HG03342 (cell line): Measurements from ENCODE around the gene KPNA1.
"Not testable (repeated sequence)": the region's sequence is repeated elsewhere in the genome, so short reads cannot be mapped to it uniquely, and the experiment has no call there.

Experiments
- ATAC-seq: cut with Tn5 transposase; IDR thresholded peaks from one replicate; pipeline ENCODE4 v1.9.1; 2021; ENCODE audit warnings: mild to moderate bottlenecking, moderate library complexity; ENCODE audit not compliant: unreplicated experiment

KPNA1 gene

DNA sequence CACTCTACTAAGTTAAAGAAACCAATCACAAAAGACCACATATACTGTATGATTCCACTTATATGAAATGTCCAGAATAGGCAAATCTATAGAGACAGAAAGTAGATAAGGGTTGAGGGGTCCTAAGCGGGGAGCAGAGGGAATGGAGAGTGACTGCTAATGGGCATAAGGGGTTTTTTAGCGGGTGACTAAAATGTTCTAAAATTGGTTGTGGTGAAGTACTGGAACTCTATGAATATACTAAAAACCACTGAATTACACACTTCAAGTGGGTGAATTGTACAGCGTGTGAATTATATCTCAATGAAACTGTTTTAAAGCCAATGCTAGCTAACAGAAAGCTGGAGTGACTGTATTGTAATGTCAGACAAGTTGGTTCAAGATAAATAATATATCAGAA, 33.3 kb downstream of the KPNA1 start:
- ATAC-seq, result no peak

DNA sequence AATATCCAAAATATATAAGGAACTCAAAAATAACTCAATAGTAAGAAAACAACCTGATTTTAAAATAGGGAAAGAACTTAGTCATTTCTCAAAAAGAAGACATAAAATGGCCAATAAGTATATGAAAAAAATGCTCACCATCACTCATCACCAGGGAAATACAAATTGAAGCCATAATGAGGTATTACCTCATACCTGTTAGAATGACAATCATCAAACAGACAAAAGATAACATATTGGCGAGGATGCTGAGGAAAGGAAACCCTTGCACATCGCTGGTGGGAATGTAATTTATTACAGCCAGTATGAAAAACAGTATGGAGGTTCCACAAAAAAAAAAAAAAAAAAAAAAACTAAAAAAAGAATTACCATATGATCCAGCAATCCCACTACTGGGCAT, 38.2 kb downstream of the KPNA1 start:
- no peak for ATAC-seq

DNA sequence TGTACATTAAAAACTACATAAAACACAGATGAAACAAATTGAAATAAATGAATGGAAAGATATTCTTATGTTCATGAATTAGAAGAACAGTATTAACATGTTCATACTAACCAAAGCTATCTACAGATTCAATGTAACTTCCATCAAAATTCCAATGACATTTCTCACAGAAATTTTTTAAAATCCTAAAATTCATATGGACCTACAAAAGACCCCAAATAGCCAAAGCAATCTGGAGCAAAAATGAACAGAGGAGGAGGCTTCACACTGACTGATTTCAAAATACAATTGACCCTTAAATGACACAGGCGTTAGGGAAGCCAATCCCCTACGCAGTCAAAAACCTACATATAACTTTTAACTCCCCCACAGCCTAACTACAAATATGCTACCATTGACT, 39.4 kb downstream of the KPNA1 start:
- ATAC-seq, result no peak

DNA sequence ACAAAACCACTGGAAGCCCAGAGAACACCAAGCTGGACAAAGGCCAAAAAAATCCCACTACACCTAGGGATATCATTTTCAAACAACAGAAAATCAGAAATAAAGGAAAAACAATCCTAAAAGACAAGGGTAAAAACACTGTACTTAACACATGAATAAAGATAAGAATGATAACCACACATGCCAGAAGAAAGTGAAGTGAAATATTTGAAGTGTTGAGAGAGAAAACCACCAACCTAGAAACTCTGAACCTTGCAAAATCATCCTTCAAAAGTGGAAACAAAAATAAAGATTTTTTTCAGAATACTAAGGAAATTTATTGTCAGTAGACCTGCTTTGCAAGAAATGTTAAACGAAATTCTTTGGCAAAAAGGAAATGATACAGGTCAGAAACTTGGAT, 45.1 kb downstream of the KPNA1 start:
- no peak for ATAC-seq

DNA sequence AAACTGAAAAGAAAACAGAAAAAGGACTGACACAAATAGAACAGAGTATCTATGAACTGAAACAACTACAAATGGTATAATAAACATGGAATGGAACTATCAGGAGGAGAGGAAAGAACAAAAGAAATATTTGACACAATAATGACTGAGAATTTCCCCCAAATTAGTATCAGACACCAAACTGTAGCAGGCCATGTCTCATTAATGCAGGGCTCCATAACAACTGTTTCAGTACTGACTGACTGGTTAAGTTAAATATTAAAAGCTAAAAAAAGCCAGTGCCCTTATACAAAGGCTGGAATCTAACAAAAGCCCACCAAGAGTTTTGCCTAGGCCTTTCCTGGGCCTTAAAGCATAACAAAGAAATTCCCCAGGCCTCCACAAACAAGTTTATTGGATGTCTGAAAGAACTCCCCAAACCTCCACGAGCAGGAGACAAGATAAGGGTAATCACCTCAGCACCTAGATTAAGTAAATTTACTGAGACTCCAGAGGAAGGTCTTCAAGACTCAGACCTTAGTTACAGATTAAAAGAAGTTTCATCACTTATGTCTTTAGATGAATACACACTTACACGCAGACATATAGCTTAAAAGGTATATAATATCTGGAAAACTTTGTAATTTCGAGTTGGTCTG, 45.7 kb downstream of the KPNA1 start:
- no peak for ATAC-seq

DNA sequence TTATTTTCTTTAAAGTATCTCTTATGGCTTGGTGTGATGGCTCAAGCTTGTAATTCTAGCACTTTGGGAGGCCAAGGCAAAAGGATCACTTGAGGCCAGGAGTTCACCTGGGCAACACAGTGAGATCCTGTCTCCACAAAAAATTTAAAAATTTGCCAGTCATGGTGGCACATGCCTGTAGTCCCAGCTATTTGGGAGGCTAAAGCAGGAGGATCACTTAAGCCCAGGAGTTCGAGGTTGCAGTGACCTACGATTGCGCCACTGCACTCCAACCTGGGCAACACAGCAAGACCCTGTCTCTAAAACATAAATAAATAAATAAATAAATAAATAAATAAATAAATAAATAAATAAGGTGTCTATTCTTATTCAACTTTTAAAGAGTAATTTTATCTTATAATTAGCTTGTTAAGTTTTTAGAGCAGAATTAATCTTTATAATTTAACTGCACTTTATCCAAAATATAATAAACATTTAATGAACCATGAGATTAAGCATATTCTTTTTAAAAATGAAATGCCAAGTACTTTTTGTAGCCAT, 48.0 kb downstream of the KPNA1 start:
- ATAC-seq, result no peak

DNA sequence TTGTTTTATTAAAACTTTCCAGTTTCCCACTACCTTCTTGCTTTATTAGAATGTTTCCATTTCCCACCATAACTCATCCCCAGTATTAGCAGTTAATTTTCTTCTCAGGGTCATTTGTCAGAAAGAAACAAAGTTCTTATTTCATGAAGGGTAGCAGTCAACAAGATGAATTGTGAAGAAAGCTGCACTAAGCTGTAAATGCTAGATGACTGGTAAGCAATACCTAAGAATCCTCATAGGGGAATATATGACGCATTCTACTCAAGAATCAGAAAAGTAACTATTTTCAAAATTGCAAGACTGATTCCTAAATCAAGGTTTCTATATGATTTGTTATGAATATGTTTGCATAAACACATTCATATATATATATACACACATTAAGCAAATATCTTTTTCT, 50.1 kb downstream of the KPNA1 start:
- ATAC-seq, result no peak

DNA sequence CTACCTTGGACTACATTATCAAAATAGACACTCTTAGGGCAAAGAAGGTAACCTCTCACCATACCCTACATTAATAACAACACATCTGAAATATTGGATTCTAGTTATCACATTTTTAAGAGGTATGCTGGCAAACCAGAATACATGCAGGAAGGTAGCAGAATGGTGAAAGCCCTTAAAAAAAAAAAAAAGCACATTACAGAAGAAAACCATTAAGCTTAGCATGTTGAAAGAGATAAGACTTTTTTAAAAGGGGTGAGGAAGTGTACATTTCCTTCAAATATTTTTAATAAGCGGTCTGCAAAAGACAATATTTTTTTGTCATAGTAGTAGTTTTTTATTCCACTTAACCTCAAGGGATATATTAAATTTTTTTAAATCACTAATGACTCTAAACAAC, 52.3 kb downstream of the KPNA1 start:
- ATAC-seq, result no peak

DNA sequence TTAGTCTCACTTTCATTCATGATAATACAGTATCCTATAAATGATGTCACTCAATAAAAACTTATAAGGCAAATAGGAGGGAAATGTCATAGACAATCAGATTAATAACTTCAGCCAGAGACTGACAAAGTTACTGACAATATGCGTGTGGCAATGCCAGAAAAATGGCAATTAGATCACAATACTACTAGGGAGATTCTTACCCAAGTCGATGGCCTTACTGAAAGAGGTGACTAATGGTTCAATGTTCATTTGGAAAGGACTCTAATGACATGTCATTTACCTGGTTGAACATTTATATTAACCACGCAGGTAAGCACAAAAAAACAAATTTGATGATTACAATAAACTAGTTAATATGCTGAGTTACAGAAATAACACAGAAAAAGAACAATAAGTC, 52.9 kb downstream of the KPNA1 start:
- ATAC-seq, result no peak

DNA sequence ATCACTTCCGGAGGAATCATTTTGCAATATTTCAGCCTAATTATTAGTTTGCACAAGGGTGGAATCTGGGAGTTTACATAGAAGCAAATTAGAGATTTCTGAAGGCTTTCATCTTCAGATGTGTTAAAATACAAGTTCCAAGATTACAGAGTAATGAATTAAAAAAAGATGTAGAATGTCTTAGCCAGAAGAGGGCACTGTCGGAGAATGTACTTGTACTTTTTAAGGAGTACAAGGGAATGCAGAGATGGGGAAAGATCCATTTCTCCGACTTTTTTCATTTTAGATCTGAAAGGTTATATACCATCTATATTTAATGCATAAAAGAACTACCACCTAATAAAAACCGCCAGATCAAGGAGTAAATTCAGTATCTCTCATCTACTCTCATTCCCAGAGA, 55.7 kb downstream of the KPNA1 start:
- ATAC-seq, result no peak

DNA sequence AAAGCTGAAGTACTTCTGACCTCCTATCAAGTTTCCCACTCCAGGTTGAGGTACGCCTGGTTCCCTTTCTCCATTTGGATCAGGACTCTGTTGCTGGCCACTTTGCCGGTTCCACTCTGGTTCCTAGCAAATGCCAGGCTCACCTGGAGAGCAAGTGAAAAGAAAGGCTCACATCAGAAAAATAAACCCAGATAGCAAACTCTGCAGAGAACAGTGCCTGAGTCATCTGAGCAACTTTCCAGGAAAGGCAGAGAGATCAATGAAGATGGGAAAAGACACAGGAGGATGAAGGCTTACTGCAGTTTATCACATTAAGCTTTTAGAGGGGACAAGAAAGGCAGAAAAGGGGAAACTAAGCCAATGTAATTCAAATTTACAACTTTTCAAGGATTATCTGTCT, 57.0 kb downstream of the KPNA1 start:
- no peak for ATAC-seq

DNA sequence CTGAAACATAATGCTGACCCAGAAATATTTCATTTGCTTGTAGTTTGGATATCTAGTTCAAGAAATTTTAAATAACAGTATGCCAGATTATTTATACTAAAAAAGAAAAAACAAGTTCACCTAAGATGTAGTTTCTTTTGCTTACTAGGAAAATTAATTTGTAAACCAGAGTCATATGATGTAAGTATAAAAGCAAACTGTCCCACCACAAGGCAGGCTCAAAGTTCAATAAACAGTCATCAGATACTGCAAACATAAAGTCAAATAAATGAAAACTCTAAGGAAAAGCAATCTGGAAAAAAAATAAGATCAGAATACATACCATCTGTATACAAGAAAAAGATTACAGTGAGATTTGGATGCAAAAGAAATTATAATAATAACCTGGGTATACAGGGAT, 58.7 kb downstream of the KPNA1 start:
- ATAC-seq, result no peak

DNA sequence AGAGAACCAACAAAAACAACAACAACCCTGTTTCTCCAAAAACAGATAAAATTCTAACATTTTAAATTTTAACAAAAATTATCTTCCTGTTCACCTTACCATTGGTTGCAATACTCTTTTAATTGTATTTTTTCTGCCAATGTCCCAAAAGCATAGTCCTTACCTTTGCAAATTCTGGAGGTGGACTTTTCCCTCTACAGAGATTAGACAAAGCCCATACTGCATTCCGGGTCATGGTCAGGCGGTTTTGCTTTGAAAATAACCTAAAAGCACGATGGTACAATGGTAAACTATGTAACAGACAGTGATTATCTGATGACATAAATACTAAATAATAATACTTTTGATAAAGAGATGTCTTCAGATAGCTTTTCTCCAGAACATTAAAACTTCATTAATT, 63.4 kb downstream of the KPNA1 start:
- no peak for ATAC-seq

DNA sequence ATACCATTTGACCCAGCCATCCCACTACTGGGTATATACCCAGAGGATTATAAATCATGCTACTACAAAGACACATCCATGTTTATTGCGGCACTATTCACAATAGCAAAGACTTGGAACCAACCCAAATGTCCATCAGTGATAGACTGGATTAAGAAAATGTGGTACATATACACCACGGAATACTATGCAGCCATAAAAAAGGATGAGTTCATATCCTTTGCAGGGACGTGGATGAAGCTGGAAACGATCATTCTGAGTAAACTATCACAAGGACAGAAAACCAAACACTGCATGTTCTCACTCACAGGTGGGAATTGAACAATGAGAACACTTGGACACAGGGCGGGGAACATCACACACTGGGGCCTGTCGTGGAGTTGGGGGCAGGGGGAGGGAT, 66.5 kb downstream of the KPNA1 start:
- ATAC-seq, result not testable (repeated sequence)

DNA sequence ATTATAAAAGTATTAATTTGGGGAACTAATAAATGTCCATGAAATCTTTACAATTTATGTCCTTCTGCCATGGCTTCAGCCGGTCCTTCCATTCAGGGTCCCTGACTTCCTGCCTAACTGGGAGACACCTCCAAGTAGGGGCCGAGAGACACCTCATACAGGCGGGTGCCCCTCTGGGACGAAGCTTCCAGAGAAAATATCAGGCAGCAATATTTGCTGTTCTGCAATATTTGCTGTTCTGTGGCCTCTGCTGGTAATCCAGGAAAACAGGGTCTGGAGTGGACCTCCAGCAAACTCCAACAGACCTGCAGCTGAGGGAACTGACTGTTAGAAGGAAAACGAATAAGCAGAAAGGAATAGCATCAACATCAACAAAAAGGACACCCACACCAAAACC, 70.2 kb downstream of the KPNA1 start:
- ATAC-seq, result not testable (repeated sequence)

DNA sequence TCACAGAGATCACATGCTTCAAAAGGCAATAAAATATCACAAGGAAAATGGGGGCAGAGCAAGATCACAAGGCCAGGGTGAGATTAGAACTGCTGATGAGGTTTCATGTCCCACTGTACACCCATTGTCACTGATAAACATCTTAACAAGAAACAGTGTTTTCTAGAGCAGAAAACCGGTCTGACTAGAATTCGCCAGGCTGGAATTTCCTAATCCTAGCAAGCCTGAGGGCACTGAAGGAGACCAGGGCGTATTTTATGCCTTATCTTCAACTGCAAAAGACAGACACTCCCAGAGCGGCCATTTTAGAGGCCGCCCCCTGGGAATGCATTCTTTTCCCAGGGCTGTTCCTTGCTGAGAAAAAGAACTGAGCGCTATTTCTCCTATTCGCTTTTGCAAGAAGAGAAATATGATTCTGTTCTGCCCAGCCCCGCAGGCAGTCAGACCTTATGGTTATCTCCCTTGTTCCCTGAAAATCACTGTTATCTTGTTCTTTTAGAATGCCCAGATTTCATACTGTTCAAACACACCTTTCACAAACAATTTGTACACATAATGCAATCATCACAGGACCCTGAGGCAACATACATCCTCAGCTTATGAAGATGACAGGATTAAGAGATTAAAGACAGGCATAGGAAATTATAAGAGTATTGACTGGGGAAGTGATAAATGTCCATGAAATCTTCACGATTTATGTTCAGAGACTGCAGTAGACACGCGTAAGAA, 70.8 kb downstream of the KPNA1 start:
- not testable (repeated sequence) for ATAC-seq

DNA sequence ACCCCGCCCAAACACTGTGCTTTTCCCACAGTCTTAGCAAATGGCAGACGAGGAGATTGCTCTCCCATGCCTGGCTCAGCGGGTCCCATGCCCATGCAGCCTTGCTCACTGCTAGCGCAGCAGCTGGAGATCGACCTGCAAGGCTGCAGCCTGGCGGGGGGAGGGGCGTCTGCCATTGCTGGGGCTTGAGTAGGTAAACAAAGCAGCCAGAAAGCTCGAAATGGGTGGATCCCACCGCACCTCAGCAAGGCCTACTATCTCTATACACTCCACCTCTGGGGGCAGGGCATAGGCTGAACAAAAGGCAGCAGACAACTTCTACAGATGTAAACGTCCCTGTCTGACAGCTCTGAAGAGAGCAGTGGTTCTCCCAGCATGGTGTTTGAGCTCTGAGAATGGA, 71.6 kb downstream of the KPNA1 start:
- no peak for ATAC-seq

DNA sequence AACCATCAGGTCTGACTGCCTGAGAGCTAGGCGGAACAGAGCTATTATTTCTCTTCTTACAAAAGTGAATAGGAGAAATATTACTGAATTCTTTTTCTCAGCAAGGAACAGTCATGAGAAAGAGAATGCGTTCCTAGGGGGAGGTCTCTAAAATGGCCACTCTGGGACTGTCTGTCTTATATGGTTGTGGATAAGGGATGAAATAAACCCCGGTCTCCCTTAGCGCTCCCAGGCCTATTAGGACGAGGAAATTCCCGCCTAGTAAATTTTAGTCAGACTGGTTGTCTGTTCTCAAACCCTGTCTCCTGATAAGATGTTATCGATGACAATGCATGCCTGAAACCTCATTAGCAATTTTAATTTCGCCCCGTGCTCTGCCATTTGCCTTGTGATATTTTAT, 78.8 kb downstream of the KPNA1 start:
- ATAC-seq, result no peak

DNA sequence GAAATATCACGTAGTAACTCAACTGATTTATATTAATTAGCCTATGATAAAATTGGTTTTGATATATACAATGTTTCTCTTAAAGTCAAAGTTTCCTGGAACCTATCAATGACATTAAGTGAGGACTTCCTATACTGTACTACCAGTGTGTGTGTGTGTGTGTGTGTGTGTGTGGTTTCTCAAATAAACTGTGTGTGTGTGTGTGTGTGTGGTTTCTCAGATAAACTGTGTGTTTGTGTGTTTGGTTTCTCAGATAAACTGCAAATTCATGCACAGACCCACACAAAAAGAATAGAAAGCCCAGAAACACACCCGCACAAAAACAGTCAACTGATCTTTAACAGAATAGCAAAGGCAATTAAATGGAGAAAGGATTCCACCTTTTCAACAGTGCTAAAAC, 84.4 kb downstream of the KPNA1 start:
- no peak for ATAC-seq

DNA sequence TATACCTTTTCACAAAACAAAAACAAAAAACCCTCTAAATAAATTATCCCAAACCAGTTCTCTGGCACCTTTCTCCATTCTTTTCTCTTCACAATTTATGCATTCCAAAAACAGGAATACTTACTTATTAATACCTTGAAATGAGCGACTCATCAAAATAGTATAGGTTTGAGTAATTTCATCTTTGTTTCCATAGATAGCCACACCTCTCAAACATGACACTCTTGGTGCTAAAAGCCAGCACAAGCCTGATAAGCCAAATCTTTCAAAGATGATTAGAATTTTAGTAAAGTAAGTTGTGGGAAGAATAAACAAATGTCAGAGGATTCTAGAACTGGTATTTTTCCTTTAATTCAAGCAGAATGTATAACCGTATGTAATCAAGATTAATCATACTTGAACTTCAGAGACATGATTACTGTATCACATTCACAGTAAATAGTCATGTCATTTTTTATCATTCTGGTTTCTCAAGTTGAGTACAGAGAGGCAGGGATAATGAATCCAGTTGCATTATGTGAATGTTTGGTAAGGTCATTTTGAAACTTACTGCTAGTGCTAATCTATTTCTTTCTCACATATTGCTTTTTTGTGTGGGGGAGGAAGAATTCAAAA, 86.8 kb downstream of the KPNA1 start:
- no peak for ATAC-seq

DNA sequence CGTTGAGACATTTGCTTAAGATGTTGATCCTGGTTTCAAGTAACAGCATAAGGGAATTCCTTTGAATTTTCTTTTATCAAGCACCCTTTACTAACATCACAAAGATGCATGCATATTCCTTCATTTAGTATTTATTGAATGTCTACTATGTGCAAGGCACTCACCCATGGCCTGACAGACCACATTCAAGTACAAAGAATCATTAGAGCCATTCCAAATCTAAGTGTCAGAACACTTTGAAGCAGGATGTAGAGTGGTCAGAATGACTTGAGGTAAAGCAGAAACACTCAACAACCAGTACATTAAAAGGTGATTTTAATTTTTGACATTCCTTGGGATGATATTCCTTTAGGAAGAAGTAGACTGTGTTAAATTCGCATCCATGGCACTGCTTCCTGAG, 92.9 kb downstream of the KPNA1 start:
- ATAC-seq, result no peak

DNA sequence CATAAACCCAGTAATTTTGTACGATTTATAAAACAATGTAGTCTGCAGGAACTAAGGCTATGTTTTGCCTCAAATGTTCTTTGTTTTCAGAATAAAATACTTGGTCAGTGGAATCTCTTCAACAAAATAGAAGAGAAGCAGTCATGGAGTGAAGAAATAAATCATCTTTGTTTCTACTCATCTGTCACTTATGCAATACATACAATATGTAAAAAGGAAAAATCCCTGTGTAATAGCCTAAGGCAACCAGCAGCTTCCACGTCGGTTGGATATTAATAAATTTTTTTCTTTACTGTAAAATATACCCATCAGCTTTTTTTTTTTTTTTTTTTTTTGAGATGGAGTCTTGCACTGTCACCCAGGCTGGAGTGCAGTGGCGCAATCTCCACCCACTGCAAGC, 93.6 kb downstream of the KPNA1 start:
- ATAC-seq, result no peak
